ENCODE results near the gene UCMA.
A peak's percentile ranks its signal among the peaks of the same experiment; 100 is the strongest.
"Not testable (repeated sequence)": the region's sequence is repeated elsewhere in the genome, so short reads cannot be mapped to it uniquely, and the experiment has no call there.

Gene UCMA, protein sequence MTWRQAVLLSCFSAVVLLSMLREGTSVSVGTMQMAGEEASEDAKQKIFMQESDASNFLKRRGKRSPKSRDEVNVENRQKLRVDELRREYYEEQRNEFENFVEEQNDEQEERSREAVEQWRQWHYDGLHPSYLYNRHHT

DNA sequence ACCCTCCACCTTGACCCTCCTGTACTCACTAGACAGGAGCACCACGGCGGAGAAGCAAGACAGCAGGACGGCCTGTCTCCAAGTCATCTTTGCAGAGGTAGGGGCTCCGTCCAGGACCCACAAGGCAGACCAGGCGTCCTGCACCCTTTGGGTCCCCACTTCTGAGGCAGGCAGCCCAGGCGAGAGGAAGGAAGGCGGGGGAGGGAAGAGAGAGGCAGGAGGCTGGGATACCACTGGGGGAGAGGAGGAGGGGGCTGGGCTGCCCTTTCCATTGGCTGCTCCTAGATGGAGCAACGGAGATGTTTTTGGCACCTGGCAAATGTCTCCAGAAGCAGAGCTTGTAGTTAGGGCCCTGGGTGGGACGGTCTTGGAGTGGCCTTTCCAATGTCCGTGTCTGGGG, at the start of gene UCMA:
Gene UCMA (minus strand): TSS at position 203 of the 400 bp plus-strand sequence. CDS start 116 bp downstream, at position 87.
- DNase-seq = no peak

DNA sequence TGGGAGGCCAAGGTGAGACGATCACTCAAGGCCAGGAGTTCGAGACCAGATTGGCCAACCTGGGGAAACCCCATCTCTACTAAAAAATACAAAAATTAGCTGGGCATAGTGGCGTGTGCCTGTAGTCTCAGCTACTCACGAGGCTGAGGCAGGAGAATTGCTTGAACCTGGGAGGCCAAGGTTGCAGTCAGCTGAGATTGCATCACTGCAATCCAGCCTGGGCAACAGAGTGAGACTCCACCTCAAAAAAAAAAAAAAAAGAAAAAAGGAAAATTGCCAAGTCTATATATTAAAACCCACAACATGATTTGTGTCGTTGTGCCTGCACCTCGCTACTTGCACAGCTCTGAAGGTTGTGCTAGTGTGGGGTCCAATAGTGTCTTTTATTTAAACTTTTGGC, 48.2 kb upstream of the UCMA start:
- DNase-seq = not testable (repeated sequence)

DNA sequence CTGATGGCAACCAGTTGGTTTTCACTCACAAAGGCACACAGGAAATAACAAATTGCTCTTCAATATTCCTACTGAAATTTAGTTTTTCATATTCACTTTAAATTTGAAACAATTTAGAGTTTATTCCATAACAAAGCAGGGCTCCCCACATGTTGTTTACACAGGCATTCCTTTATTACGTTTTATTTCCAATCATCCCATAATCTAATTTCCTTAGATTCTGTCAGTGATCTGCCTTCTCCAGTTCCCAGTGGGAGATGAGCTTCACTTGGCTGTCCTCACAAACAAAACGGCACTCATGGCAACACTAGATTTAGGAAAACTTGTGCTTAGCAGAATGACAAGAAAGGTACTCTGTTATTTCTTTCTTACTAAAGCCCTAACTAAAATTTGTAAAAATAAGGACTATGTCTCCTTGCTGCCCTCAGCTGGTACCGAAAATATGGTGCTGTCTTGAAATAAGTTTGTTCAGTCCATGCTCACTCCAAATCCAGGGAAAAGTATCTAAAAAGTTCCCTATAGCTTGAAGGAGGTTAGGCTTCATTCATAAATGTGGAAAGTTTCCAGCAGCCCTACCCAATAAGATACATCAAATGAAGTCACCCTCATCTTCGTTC, 42.7 kb upstream of the UCMA start:
- DNase-seq = peak in 1 of 2 experiments; percentile 15

DNA sequence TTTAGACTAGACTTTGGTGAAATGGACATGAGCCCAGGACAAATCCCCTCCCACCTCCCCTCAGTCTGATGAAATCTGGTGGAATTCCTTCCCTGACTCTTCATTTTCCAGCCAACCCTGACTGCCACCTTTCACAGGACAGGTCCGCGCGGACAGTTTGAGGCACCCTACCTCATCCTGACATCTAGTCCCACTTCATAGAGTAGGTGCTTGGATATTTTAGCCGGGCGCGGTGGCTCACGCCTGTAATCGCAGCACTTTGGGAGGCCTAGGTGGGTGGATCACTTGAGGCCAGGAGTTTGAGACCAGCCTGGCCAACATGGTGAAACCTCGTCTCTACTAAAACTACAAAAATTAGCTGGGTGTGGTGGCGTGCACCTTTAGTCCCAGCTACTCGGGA, 42.0 kb upstream of the UCMA start:
- DNase-seq = not testable (repeated sequence)

DNA sequence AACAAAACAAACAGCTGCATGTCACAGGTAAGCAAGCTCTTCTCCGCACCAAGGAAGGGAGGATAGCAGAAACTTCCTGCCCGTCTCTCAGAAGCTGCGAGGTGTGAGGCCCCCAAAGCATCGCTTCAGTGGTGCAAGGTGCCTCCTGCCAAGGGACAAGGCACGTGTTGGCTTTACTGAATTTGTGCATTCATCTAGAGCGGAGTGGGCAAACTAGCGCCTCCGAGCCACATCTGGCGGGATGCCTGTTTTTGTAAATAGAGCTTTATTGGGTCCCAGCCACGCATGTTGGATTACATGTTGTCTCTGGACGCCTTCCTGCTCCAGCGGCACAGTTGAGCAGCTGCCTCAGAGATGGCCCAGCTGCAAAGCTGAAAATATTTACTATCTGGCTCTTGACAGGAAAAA, 38.0 kb upstream of the UCMA start:
- no peak for DNase-seq

DNA sequence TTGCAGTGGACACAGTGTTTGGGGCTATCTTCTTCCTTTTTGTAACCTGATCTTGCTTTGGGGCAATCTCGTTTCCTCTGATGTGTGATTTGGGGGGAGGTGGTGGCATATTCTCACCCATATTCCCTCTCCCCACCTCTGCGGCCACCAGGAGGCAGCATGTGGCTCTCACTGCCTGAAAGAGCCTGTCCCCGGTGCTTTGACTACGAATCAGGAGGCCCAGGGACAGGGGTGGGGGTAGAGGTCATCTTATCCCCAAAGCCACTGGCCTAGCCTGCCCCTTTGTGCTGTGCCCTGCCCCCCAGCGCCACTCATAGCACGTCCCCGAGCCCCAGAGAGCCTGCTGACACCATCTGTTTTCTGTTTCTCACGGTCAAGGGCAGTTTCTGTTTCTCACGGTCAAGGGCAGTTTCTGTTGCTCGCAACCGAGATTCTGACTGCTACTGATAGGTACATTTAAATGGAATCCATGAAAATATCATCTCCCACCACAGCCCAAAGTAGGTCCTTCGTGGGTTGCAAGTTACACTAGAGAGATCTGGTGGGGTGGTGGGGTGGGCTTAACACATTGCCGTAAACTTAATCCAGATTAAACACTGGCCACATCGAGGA, 37.5 kb upstream of the UCMA start:
- DNase-seq = peak; percentile 17 to 37

DNA sequence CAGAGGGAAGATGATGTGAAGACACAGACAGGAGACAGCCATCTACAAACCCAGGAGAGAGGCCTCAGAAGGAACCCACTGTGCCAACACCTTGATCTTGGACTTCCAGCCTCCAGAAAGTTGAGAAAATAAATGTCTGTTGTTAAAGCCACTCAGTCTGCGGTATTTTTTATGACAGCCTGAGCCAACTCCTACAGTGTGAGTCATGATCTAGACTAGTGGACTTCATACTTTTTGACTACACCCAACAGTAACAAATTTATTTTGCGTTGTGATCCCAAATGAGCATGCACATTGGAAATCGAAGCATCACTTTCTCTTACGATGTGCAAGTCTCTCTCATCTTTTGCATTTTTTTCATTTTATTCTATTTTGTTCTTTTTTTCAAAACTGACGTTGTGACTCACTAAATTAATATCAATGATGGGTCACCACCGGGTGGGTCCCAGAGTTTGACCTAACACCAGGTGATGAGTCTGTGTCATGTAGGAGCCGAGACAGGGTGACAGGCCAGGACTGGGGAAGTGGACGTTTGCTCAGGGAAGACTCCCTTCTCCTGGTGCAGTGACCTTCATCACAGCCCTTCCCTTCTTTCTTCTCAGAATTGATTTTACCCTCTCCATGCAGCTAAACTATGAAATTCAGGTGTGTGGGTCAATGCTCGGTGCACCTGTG, 36.8 kb upstream of the UCMA start:
- DNase-seq = no peak

DNA sequence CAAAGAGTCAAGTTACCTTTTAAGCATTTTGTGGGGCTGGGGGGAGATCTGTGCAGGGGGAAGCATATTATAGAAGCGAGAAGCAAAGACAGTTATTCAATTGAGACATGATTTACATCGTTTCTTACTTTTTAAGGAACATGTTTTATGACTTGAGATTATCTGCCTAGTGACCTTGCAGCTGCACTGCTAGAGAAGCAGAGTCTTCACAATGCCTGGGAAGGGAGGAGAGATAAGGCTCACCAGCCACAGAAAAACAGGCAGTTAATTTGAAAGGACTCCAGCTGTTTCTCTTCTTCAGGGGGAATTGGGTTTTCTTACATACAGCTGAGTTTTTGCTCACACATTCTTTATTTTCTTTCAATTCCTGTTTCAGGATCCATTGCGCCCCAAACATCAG, 34.7 kb upstream of the UCMA start:
- DNase-seq = no peak

DNA sequence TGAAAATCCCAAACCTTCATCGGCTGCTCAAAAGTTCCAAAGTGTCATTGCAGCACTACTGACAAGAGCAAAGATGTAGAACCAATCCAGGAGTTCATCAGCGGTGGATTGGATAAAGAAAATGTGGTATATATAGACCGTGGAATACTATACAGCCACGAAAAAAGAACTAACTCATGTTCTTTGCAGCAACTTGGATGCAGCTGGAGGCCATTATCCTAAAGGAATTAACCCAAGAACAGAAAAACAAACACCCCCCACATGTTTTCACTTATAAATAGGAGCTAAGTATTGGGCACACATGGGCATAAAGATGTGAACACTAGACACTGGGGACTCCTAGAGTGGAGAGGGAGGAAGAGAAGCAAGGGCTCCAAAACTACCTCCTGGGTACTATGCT, 34.1 kb upstream of the UCMA start:
- DNase-seq = no peak

DNA sequence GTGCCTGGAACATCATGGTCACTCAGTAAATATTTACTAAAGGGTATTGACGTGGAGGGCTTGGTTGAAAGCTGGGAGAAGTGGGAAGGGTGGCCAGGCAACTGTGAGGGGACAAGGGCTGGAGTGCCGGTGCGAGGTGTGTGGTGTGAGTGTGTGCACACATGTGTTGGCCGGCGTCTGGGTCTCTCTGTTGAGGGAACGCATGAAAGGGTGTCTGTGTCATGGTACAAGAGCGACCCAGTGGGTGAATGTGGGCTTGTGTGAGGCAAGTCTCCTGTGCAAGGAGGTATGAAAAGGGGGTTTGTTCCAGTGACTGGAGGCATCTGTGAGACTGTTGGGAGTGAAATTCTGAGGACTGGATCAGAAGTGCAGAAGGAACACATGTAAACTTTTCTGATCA, 29.4 kb upstream of the UCMA start:
- no peak for DNase-seq

DNA sequence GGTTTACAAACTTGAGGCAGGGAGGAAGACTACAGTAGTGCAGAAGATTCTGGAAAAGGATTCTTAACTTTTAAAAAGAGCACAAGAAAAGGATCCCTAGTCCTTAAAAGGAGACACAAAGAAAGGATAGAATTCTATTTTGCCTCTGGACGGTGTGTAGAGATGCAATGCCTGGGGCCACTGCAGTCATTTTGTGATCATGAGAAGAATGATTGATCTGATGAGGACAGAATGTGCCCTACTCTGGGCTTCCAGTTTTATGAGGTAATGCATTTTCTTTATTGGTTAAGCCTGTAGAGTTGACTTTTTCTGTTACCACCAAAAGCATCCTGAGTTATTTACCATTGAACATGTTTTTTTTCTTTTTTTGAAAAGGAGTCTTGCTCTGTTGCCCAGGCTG, 28.3 kb upstream of the UCMA start:
- DNase-seq = no peak

DNA sequence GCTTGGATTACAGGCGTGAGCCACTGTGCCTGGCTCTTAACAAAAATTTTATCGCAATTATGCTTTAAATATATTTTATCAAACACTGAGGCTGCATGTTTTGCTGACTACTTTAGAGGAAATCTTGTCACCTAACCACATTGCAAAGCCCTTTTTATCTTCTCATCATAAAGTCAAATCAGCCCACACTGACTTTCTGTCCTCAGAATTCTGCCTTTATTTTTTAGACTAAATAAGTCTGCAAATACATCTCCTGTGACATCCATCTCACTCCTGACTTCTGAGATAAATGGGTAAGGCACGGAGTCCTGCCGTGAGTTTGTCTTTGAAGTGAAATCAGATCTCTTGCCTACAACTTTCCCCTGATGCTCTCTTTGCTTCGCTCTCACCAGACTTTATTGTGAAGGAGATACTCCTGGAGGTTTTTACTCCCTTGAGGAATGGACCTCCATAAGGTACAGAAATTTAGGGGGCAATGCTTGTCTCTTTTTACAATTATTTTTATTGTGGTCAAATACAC, 23.5 kb upstream of the UCMA start:
- no peak for DNase-seq

DNA sequence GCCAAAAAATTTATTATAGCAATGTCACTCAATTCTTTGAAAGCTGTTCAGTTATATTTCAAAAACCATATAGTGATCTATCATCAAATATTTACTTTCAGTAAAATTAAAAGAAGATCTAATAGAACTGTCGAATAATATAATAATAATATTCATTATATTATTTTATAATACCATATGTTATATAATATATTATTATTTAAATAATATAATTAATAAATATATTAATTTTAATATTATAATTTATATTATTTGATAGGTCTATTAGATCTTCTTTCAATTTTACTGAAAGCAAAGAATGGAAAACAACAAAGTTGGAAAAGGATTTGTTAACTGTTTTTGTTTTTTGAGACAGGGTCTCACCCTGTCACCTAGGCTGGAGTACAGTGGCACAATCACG, 22.5 kb upstream of the UCMA start:
- DNase-seq = no peak

DNA sequence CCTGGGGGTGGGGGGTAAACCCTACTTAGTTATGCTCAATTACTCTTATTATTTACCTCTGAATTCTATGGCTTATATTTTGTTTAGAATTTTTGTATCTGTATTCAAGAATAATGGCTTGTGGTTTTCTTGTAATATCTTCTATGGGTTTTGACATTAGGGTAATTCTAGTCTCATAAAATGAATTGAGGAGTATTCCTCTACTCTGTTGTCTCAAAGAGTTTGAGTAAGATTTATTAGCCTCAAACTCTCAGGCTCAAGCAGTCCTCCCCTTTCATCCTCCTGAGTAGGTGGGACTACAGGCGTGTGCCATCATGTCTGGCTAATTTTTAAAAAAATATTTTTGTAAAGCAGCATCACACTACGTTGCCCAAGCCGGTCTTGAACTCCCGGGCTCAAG, 19.6 kb upstream of the UCMA start:
- no peak for DNase-seq

DNA sequence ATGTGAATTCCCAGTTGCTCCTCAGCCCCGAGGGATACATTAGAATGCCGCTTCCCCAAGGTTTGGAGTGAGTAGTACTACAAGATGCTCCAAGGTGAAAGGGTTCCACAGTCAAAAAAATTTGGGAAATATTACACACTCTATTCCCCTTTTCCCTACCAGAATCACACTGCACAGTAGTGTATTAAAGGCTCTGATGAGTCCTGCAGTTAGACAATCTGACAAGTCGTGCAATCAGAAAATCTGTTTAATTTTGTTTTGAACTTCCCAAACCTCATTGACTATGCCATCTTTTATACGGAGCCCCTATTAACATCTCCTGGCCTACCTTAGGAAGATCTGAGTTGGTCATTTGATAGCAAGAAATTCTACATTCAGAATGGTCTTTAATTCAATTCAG, 13.6 kb upstream of the UCMA start:
- DNase-seq = no peak

DNA sequence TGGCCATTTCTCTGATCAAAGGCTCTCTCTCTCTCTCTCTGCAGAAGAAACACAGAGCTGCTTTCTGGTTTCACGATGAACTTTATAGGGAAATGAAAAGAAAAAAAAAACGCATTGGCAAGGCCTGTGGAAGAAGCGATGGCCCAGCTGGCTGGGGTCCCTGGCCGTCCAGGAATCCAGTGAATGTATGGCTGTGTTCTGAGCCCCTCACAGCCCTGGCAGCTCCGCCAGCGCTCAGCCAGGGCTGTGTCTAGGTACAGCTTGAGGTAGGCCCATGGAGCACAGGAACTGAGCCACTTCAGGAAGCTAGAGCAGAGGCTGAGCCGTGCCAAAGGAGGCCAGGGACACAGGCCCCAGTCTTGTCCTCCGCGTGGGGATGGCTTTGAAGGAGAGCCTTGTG, 13.1 kb upstream of the UCMA start:
- no peak for DNase-seq

DNA sequence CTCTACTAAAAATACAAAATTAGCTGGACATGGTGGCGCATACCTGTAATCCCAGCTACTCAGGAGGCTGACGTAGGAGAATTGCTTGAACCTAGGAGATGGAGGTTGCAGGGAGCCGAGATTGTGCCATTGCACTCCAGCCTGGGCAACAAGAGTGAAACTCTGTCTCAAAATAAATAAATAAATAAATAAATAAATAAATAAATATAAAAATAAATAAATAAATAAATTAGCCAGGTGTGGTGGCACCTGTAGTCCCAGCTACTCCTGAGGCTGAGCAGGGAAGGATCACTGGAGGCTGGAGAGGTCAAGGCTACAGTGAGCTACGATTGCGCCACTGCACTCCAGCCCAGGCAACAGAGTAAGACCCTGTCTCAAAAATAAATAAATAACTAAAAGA, 8.1 kb upstream of the UCMA start:
- not testable (repeated sequence) for DNase-seq

DNA sequence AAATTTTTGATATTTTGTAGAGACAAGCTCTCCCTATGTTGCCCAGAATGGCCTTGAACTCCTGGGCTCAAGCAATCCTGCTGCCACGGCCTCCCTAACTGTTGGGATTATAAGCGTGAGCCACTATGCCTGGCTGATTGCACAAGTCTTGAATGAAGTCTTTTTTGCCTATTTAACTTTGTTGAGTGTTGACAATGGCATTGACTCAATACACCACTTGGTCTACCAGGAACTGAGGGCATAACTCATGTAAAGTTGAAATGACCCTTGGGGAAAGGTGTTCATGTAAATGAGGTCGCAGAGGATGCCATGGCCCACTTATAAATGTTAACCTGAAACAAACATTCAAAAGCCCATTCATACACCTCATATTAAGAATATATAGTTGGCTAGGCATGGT, 7.4 kb upstream of the UCMA start:
- no peak for DNase-seq

DNA sequence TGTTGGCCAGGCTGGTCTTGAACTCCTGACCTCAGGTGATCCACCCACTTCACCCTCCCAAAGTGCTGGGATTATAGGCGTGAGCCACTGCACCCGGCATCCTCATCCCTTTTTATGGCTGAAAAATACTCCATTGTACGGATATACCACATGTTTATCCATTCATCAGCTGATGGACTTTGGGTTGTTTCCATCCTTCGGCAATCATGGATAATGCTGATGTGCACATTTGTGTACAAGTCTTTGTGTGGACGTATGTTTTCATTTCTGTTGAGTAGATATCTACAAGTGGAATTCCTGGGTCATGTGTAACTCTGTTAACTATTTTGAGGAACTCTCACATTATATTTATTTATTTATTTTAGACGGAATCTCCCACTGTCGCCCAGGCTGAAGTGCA, 5.7 kb upstream of the UCMA start:
- no peak for DNase-seq

DNA sequence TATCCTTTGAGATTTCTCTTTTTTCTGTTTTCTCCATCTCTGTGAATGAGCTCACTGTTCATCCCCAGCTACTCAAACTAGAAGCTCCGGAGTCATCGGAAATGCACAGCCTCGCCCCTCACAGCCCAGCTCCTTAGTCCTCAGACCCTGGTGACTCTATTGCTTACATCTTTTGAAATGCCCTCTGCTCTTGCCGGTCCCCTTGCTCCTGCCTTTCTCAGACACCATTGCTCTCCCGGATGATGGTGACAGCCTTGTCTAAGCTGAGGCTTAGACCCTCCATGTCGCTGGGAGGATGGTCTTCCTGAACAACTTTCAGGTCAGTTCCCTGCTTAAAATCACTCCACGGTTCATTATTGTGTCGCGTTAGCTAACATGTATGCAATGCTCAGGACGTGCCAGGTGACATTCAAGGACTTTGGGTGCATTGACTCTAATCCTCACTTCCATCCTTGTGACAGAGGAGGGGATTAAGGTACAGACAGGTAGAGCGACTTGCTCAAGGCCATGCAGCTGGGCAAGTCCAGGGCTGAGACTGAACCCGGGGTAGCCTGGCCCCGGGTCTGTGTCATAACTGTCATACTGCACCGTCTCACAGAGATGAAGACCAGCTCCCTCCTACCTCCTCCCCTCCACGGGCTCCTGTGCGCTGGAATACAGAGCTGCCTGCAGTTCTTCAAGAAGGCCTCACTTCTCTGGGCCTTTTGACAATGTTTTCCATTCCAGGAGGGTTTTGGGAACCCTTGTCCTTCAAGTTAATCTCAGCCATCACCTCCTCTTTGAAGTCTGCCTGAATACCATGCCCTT, 4.3 kb upstream of the UCMA start:
- no peak for DNase-seq

DNA sequence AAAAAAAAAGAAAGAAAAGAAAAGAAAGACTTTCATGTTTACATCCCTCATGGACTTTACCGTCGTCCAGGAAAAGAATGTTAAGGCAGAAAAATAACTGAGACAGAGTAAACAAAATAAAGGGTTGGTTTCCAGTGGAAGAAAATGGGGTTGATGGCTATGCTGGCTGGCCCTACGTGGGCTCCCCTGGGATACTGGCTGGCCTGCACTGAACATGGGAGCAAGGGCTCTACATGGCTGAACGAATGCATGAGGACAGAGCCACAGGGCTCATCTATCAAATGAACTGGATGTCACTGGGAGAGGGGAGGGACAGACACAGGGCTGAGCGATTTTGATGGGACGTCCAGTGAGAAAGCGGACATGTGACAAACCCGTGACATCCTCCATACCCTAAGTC, 2.5 kb upstream of the UCMA start:
- DNase-seq = no peak

DNA sequence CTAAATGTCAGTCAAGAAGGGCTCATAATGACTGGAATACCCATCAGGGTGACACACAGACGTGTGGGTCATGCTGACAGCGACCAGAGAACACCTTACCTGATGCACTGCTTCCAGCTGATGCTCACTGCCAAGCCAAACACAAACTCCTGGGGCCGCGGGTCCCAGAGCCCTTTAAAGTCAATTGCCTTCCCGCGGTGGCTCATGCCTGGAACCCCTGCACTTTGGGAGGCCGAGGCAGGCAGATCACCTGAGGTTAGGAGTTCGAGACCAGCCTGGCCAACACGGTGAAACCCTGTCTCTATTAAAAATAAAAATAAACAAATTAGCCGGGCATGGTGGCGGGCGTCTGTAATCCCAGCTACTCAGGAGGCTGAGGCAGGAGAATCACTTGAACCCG, 562 bp upstream of the UCMA start:
- DNase-seq = not testable (repeated sequence)

DNA sequence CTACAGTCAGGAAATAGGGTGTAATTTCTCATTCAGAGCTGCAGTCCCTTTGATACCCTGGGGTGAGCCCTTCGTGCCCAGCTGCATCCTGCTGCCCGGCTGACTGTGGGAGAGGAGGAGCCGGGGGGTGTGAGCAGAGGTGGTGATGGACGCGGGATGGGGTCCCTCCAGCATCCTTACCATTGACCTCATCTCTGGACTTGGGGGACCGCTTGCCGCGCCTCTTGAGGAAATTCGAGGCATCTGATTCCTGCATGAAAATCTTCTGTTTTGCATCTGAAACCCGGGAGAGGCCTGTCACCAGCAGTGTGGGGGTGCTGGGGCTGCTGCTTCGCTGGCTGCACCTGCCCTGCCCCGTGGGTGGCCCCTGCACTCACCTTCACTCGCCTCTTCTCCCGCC, 816 bp downstream of the UCMA start:
- no peak for DNase-seq
